Measurements from ENCODE around the gene GDF7. TPM values are rescaled to one million over a fixed set of nuclear protein-coding genes. Genes with fewer than 3 reads are reported as not detected.

The GDF7 gene
- total and polyA plus RNA-seq, 2 of the 4 experiments (the other 2 are of a cell fraction): under 0.01 to 0.02 TPM

DNA sequence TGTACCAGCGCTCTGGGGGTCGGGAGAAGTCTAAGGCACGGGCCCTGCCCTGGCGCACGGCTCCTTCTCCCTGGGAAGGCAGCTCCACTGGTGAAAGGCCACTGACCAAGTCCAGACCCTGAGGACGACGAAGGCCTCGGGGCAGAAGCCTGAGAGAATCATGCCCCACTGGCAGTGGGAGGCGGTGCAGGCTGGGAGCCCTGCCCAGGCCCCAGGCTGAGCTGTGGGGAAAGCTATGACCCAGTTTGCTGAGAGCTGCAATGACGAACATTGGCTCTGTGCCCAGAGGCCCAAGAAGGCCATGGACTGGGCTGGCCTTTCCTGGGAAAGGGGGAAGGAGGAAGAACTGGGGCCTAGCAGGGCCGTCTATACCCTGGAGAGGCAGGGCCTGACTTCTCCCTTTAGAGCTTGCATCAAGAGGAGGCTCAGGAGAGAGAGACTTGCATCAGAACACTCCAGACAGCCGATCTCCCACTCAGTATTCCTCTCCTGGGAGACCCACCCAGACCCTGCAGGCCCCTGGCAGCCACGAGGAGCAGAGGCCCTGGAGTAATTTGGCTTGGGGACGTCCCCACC lies 49.0 kb upstream of the GDF7 start:
- no peaks in the 10 kb centered on the region for H4K20me1 ChIP-seq (ENCODE audit: insufficient read depth, low read length)
- peak overlapping the region; percentile 95 for H2AK9ac ChIP-seq (replicated peaks; ENCODE audit: low read depth, low read length, poor library complexity)
- H3K4me3 ChIP-seq (ENCODE audit: insufficient read depth, low read depth, low read length): no peak overlapping the region
- in situ Hi-C loops (cut with MboI; ENCODE audit: low sequenced_read_pairs) (no loop called here), dilution Hi-C loops (cut with HindIII; ENCODE audit: low sequenced_read_pairs, unreplicated experiment) (no loop called here), intact Hi-C loops (cut with micrococcal nuclease) (loop anchor here (1.0 to 2.0 kb wide), 2 partner anchors 17 to 168 kb away; no protein-coding TSS in a partner anchor)
- peaks cover 21% of the 10 kb centered on the region for H3K36me3 ChIP-seq (ENCODE audit: control insufficient read depth, insufficient read depth, low read length)
- H4K8ac ChIP-seq (ENCODE audit: low read depth in 2 of 2, low read length in 2 of 2): peak overlapping the region; percentile 95 to 96
- no peaks in the 10 kb centered on the region for H3K27me3 ChIP-seq (ENCODE audit: control insufficient read depth, insufficient read depth, low read length)
- ChIA-PET POLR2A (ENCODE audit: unreplicated experiment) (interaction anchor here (2.1 kb wide), 1 partner anchor 170 kb away, joined by 14 read pairs; the partner anchor contains the start of gene RHOB), CTCF (interaction anchor here (0.7 to 1.6 kb wide), 12 partner anchors 14 to 242 kb away, joined by 3 to 16 read pairs (median 4); partner anchors contain the start of gene RHOB)
- peaks cover 0 to 18% of the 10 kb centered on the region in 2 experiments; a peak in 1 of 4 replicates for H3K79me1 ChIP-seq (ENCODE audit: low read depth in 1 of 2, low read length in 2 of 2)
- H4K5ac ChIP-seq (ENCODE audit: low read depth, low read length): peak overlapping the region; percentile 87
- peak overlapping the region; percentile 97 for H3K4ac ChIP-seq (ENCODE audit: low read depth, low read length)
- peak overlapping the region; percentile 85 for H3K56ac ChIP-seq (ENCODE audit: extremely low read depth, insufficient read depth, low read length)
- H2BK15ac ChIP-seq (ENCODE audit: low read depth, low read length): peak overlapping the region; percentile 49; the same call in 2 of the 3 replicates
- peak overlapping the region; percentile 95 for H4K91ac ChIP-seq (ENCODE audit: insufficient read depth, low read depth, low read length)
- H3K9ac ChIP-seq (ENCODE audit: low read depth, low read length): peak overlapping the region; percentile 74
- H2BK20ac ChIP-seq (ENCODE audit: low read depth, low read length): peak overlapping the region; percentile 94
- peak overlapping the region; percentile 95 for H2AK5ac ChIP-seq (ENCODE audit: low read depth, low read length)
- H3K4me1 ChIP-seq (ENCODE audit: control insufficient read depth, insufficient read depth, low read length): peaks cover 25% of the 10 kb centered on the region
- peak overlapping the region; percentile 91 for H3K27ac ChIP-seq (ENCODE audit: insufficient read depth, low read length)
- DNase-seq (peak; percentile 100), ATAC-seq (ENCODE audit: low read depth) (peak; percentile 96)
- 23% methylated on average over 6 of the region's 14 CpGs; no CpG with 5 or more reads in 1 of the 2 experiments for WGBS, 2 experiments (ENCODE audit: extremely low coverage in 2 of 2, insufficient read length in 1 of 2)
- no peak overlapping the region for H3K4me2 ChIP-seq (ENCODE audit: low read depth, low read length)
- BruUV-seq (replicated peaks): no TSS peak
- peak overlapping the region; percentile 82 for H3K18ac ChIP-seq (ENCODE audit: low read depth, low read length)
- peak overlapping the region; percentile 87 for H2AFZ ChIP-seq (replicated peaks; ENCODE audit: low read length, poor library complexity)
- H2BK120ac ChIP-seq (ENCODE audit: low read depth, low read length): peak overlapping the region; percentile 95
- peaks cover 23% of the 10 kb centered on the region for H3K9me1 ChIP-seq (ENCODE audit: insufficient read depth, low read length)
- peak overlapping the region; percentile 93 for H3K14ac ChIP-seq (replicated peaks; ENCODE audit: low read depth, low read length)
- H3K9me3 ChIP-seq (ENCODE audit: control insufficient read depth, insufficient read depth, low read length): no peaks in the 10 kb centered on the region
- H3K23ac ChIP-seq (ENCODE audit: low read depth, low read length): peak overlapping the region; percentile 87
- H2BK5ac ChIP-seq (ENCODE audit: low read depth, low read length, poor library complexity, severe bottlenecking): peak overlapping the region; percentile 92
- TF ChIP-seq MAFK (IDR thresholded peaks at IDR 0.05; ENCODE audit: low read depth, low read length): peak; percentile 28; the same call in 1 of the 2 replicates
- peak; percentile 60 for TF ChIP-seq CTCF (conservative IDR thresholded peaks at IDR 0.05; ENCODE audit: low read depth, low read length)
- TF ChIP-seq RFX5 (IDR thresholded peaks at IDR 0.05; ENCODE audit: low read depth, low read length): no peak
- TF ChIP-seq BHLHE40 (IDR thresholded peaks at IDR 0.05; ENCODE audit: low read depth, low read length): 0 out of 2 replicates have a peak, but pooled peaks have one; percentile 37
- 0 out of 2 replicates have a peak, but pooled peaks have one; percentile 3 for TF ChIP-seq NFE2L2 (IDR thresholded peaks at IDR 0.05; ENCODE audit: low read depth, low read length)
- TF ChIP-seq MAZ (IDR thresholded peaks at IDR 0.05; ENCODE audit: borderline replicate concordance, low read depth, low read length): peak; percentile 77; the same call in 1 of the 2 replicates
- no peak for TF ChIP-seq CHD1 (IDR thresholded peaks at IDR 0.05; ENCODE audit: low read depth, low read length)
- peak; percentile 33; the same call in 1 of the 2 replicates for TF ChIP-seq SMC3 (IDR thresholded peaks at IDR 0.05; ENCODE audit: low read depth, low read length)
- no peak for TF ChIP-seq MXI1 (IDR thresholded peaks at IDR 0.05; ENCODE audit: borderline replicate concordance, low read depth, low read length)
- peak; percentile 74 for TF ChIP-seq POLR2A (IDR thresholded peaks at IDR 0.05; ENCODE audit: low read depth, low read length)
- TF ChIP-seq RAD21 (IDR thresholded peaks at IDR 0.05; ENCODE audit: low read length): peak; percentile 61
- TF ChIP-seq USF2 (IDR thresholded peaks at IDR 0.05; ENCODE audit: low read depth, low read length): no peak
- peak; percentile 45 for TF ChIP-seq FOS (IDR thresholded peaks at IDR 0.05; ENCODE audit: low read depth, low read length)
- peak; percentile 42 for TF ChIP-seq CEBPB (IDR thresholded peaks at IDR 0.05; ENCODE audit: low read depth, low read length)

Data from IMR-90 (cell line).